HG03025 (cell line): Measurements from ENCODE around the gene SPTBN1.

Experiments used
- ATAC-seq: cut with Tn5 transposase; IDR thresholded peaks from one replicate; pipeline ENCODE4 v1.9.1; 2021; ENCODE audit warnings: mild to moderate bottlenecking, moderate library complexity; ENCODE audit not compliant: unreplicated experiment, low FRiP score

Gene SPTBN1

DNA sequence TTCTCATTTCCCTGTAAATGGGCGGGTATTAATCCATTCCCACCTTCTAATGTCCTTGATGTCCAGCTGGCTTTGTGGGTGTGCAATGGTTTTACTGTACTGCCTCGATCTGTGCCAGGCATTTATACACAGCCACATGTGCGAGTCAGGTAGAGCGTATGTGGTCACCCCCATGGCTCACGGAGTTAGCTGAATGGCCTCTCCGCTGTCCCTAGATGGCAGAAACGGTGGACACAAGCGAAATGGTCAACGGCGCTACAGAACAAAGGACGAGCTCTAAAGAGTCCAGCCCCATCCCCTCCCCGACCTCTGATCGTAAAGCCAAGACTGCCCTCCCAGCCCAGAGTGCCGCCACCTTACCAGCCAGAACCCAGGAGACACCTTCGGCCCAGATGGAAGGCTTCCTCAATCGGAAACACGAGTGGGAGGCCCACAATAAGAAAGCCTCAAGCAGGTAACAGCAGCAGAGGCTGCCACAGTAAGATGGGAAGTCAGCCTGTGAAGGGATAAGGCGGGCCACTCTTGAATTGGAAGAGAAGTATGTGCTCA, 208.2 kb downstream of the SPTBN1 start:
- no peak for ATAC-seq

DNA sequence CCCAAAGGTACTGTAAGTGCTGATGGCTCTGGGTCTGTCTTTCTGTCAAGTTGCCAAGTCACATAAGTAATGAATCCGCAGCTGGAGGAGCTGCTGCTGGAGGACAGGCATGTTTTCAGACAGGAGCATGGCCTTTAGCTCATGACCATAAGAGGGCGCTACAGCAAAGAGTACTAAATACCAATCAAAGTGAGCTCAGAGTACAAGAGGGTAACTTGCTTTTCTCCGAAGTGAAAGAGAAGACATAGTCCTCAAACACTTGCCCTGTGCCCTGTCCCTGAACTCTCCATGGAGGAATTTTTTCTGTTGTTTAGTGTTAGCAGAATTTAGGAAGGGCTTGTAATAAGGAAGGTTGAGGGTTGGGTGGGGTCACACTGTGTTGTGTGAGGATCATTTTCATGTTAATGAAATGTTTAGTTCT, 209.3 kb downstream of the SPTBN1 start:
- no peak for ATAC-seq

DNA sequence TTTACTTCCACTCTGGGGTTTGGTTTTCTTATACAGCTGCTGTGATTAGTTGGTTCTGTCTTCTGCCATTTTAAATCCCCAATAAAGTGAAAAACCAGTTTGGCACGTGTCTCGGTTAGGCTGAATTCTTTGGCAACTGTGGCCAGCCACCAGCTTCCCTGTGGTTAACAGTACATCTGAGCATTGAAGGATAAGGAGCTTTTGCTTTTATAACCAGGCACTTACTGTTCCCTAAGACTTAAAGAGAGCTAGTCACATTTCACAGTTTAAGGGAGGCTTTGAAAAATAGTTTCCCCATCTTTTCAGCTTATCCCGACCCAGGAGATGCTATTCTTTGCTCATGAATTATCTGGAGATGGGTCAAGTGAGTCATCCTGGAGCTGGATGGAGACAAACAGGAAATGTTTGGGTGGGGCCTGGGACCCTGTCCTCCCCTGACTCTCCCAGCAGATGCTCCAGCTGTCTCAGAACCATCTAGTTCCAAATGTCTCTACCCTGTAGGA, 210.1 kb downstream of the SPTBN1 start:
- ATAC-seq: no peak

DNA sequence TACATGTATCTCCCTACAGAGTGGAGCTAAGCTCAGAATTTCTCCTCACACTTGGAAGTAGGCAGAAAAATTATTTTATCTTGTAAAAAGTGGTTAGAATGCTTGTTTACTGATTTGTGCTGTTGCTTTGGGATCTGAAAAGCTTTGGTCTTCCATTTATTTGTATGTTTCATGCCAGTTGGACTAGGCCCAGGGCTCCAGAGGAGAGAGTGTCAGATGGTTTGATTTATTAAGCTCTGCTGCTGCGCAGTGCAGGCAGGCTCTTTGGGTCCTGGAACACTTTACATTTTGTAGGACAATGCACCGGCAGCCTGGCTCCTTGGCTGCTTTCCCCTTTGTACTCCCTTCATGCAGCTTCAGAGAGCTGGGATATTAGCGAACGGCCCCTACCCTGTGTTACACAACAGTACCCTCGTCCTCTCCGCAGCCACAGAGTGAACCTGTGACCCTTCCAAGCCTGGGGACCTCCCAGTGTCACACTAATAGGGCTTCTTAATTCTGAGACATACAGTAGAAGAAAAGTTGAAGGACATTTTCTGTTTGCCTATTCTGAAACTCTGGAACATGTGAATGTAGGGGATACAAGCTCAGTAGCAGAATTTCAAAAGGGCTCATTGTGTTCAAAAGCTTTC, 210.6 kb downstream of the SPTBN1 start:
- ATAC-seq: no peak

DNA sequence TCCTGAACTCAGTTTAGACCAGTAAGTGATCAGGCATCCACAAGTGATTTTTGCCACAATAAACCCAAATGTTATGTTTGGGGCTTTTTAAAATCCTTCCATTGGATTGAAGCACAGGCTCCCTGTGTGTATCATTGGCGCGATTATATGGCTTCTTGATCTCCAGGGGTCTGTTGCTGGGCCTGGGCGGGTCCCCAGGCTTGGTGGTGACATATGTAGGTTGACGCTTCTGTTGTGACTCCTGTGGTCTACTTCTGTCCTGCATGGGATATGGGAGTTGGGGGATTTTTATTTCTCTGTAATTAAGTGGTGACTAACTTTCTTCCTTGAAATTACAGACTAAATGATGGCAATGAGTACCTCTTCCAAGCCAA, 211.1 kb downstream of the SPTBN1 start:
- ATAC-seq: no peak

DNA sequence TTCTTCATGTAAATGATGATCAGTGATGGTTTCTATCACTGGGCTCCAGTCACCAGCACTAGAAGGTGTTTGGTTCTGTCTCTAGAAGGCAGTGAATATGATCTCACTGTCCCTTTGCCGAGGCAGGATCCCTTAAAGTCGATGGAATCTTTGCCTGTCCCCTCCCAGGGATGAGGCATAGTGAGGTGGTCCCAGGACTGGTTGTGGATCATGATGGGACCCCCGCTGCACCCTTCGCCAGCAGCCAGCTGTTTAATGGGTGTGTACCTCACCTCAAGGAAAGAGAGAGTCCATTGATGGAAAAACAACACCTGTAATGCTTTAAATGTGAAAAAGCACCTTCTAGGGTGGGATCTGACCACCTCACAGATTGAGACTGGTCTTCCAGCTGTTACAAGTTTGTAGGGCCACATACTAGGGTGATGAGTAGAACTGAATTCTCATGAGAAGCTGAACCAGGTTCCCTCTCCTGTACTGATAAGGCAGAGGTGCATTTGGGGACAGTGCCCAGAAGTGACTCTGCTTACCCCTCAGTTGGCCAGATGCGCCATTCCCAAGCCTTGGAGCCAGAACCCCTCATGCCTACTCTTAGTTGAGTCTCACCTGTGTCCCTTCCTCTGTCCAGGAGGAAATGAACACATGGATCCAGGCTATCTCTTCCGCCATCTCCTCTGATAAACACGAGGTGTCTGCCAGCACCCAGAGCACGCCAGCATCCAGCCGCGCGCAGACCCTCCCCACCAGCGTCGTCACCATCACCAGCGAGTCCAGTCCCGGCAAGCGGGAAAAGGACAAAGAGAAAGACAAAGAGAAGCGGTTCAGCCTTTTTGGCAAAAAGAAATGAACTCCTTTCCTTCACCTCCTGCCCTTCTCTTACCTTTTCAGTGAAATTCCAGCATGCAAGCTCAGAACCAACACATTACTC, 211.9 kb downstream of the SPTBN1 start:
- no peak for ATAC-seq

DNA sequence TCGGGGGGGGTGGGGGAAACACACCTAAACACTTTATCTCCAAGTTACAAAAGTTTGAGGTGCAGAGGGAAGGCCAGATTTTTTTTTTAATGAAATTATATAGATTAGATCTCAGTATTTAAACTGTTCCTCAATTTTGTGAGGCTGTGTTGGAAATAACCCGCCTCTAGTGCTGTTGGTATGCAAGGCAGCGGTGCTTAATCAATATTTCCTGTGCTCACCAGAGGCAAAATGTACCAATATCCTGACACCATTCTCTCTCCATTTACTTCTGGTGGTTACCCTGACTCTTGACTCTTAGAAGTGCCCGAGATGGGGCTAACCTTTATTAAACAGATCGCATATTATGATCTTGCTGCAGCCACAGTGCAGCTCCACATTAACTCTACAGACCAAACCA, 212.6 kb downstream of the SPTBN1 start:
- no peak for ATAC-seq

DNA sequence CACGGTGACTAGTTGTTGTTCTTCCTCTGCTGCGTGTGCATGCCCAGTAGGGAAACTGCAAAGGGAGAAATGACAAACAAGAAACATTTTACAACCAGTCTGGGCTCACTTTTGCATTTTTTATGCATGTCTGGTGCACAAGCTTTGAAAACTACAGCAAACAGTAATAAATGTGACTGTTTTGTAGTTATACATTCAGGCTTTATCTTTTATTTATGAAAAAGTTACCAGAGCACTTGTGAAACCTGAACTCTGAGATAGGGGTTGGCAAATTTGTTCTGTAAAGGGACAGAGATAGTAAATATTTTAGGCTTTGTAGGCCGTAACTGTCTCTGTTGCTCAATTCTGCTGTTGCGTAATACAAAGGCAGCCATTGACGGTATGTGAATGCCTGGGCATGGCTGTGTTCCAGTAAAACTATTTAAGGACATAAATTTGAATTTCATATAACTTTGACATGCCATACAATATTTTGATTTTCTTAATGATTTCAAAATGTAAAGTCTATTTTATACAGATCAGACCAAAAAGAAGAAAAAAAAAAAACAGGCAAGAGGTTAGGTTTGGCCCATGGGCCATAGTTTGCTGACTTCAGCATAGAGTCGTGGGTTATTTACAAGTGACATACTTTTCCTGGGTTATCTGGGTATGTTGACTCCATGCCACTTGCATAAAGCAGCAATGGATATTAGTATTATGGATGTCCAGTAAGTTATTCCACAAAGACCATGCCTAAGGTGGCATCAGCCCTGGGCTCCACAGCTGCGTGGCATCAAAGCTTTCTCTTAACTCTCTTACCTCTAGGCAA, 213.8 kb downstream of the SPTBN1 start:
- no peak for ATAC-seq

DNA sequence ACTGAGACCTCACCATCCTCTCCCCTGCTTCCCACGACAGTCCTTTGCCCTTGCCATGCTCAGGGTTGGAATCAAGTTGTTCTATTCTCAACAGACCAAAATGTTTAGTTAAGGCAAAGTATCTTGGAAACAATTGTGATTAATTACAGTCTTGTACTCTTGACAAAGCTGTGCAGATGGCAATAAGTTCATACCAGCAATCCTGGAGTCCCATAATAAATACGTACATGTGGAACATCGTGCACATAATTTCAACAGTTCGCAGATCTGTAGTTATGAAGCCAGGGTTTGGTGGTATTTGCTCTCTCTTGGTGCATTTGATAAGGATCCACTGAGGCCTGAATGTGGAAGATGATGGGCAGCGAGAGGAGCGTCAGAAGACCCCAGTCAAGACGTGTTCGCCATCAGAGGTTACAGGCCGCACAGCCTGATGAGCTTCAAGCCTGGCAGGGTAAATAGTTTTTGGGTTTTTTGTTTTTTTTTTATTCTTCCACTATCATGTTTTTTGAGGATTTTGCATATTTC, 214.4 kb downstream of the SPTBN1 start:
- no peak for ATAC-seq

DNA sequence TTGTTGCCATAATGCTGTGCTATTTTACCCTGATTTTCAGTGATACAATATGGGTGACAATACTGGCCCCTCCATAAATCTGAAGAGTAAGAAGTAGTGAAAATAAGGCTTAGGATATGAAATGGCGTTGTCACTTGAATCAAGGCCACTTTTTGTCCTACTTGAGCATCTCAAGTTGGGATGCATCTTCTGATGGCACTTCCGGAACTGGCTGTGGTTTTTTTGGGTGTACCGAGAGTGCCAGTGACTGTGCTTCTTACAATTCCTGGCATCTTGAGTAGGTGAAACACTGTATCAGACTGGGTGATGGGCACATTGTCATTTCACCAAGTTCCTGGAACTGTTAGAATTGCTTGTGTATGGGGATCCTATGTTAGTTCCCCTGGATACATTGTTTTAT, 214.9 kb downstream of the SPTBN1 start:
- no peak for ATAC-seq

DNA sequence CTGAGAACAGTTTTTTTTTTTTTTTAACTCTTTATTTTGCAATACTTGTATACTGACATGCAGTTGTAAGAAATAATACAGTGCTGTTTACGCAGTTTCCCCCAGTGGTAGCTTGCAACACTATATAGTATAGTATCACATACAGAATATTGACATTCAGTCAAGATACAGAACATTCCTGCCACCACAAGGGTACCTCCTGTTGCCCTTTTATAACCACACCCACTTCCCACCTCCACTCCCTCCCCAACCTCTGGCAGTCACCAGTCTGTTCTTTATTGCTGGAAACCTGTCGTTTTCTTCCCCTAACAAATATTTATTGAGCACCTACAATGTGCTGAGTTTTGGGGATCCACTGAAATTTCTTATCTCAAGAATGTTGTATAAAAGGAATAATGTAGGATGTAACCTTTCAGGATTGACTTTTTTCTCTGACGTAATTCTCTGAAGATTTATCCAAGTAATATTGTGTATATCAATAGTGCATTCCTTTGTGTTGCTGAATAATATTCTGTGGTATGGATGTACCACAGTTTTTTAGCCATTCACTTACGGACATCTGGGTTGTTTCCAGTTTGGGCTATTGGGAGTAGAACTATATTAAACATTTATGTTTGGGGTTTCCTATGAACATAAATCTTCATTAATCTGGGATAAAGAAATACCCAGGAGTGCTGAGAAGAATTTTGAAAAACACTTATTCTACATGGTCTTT, 215.9 kb downstream of the SPTBN1 start:
- ATAC-seq: no peak

DNA sequence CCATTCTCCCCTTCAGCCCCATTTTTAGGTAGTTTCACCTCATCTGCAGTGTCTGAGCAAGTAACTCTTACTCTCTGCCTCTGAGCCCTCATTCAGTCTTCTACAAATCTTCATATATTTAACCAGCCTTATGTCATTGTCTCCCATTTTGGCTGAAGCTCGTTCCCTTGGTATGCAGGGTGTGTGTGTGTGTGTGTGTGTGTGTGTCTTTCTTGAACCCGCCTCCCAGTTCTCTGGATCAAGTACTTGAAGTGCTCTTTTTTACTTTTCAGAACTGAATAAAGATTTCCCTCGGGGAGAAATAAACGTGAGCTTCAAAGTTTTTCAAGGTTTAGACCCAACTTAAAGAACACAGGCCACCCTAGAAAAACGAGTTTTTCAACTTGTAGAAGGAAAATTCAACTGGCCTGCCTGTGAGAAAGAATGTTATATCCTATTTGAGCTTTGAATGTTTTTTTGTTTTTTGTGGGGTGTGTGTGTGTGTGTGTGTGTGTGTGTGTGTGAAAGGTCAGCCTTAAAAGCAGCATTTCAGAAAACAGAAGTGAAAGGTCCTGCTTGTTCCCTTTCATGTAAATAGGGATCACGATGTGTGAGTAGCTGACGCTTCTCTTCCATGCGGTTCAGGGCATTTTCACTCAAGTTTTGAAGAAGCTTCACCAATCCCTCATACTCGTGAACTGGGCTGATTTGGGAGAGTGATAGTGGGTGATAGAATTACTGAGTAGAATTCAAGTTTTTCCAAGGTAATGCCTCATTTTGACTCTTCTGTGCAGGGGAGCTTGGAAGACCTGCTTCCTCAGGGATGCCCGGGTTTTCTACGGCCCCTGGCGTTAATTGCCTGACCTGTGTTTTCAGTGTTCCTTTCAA, 216.7 kb downstream of the SPTBN1 start:
- ATAC-seq: peak; percentile 81

DNA sequence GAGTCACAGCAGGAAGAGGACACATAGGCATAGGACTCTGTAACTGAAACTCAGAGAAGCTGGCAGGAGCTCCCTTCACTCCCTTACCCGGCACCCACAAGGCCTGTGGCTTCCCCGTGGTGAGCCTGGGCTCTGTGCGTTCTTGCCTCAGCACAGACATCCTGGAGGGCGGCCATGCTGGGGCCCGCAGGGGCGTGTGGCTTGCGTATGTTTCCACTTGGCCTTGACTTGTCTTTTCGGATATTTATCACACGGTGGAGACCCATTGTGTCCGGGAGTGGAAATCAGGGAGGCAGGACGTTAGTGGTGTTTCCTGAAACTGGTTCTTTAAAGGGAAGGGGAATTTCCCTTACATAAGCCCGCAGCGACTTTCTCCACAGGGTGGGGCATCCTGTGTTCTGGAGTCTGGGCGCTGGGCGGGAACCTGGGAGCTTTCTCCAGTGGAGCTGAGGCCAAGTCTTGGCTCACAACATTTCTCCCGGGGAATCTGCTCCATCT, 217.4 kb downstream of the SPTBN1 start:
- peak; percentile 39 for ATAC-seq

DNA sequence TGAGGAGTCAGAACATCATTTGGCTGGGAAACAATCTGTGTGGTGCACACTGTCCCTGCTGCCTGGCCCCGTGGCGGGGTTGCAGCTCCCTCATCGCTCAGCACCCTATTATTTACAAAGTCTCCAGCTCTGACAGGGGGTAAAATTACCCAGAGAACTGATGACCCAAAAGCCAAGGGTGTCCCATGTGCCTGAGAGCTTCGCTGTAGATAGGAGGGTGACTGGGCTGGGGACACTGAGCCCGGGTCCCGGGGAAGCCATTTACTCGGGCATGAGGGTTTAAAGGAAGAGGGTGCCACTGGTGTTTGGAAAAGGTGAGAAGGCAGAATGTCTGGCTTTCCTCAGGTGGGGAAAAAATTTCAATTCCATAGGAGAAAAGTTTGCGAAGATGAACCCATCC, 219.2 kb downstream of the SPTBN1 start:
- ATAC-seq: no peak

DNA sequence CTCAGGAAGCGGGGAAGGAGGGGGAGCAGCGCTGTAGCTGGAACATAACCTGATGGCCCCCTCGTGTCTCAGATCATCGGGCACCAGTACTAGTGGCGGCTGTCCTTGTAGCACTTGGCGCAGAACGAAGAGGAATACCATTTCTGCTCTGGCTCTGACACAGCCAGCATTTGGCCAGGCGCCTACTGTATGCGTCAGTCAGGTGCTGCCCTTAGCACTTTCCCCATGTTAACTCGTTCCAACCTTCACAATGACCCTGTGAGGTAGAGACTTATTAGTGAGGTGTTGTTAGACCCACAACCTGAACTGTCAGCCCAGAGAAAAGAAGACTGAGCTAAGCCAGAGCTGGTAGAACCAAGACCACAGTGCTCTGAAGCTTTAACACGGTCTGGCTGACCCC, 219.6 kb downstream of the SPTBN1 start:
- no peak for ATAC-seq

DNA sequence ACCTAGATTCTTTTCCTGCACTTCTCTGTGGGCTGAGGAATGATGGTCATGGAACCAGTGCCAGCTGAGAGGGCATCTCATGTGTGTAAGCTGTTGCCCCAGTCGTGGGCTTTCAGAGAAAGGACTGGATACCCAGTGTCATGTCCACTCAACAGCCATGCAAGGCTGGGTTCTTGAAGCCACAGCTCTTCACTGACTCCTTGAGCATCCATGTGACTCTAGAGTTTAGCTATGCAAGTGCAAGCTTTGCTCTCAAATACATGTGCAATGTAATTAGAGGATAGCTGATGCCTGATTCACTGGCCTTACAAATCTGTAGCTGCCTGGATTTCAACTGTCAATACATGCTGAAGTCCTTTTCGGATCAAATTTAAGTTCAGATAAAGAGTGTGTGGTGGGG, 220.5 kb downstream of the SPTBN1 start:
- no peak for ATAC-seq

DNA sequence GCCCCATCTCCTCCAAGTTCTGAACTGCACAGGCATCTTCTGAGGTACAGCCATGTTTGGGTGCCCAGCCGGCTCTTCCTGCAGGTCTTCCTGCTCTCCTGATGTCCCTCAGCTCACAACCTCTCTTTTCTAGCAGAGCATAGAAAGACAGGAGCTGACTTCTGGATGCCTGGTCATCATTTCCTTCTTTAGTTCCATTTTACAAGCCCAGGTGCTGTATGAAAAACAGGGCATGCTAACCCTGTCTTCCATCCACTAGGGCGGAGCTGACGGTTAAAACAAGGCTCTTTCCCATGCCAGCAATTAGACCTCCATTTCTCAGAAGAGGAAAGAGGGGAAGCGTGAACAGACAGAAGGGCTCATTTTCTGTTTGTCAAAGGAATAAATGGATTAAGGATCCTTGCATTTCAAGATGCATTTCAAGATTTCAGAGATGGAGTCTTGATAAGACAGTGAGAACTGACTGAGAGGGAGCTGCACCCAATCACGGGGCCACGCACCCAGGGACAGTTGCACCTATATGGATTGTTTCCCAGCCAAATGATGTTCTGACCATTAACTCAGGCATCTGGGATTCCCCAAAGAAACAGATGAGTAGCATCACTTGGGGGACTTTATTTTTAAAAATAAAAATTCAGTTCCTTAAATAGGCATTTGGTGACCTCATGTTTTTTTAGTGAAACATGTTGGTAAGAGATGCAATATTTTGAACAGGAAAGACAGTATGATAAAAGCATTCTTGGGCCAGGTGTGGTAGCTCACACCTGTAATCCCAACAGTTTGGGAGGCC, 221.5 kb downstream of the SPTBN1 start:
- no peak for ATAC-seq

DNA sequence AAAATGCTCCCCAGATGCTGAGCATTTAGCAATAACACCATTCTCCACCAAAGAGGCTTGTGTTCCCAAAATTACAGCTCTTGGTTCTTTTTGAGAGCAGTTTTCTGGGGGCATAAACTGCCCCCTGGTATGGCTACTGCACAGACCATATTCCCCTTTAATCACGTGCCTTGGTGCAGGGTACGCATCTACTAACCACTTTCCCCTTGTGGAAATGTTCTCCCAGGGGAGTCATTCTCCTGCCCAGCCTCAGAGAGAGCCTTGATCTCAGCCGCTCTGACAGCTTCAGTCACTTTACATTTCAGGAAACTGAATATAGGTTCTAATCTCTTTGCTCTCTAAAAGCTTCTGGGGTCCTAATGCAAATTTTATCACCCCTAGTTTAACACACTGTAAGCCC, 222.6 kb downstream of the SPTBN1 start:
- ATAC-seq: no peak
